ENCODE measurements around the gene TUBGCP2. TPM values are rescaled to one million over a fixed set of nuclear protein-coding genes. Genes with fewer than 3 reads are reported as not detected.

Gene TUBGCP2
- total and polyA plus RNA-seq, 9 of the 15 experiments (the other 6 are each of a cell fraction or from before 2014, with no cell fraction given) = 4.3 to 56.6 (median 28.4) TPM

DNA sequence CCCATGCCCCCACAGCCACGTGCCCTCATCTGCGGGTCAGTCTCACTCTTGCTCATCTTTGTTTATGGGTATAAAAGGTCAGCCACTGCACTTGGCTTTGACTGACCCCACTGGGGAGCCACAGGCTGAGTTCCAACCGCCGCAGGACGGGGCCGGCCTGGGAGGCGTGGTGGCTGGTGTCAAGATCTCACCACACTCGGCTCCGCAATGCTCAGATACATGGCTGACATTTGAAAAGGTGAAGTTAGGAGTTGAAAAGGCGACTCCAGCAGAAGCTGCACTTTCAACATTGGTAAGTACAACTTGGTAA is 14.9 kb downstream of the TUBGCP2 start:
- no peaks in the 10 kb centered on the region for H3K9me1 ChIP-seq (ENCODE audit: control insufficient read depth, insufficient read depth, low read length)
- no peaks in the 10 kb centered on the region for H3K27me3 ChIP-seq (ENCODE audit: control insufficient read depth in 2 of 2, insufficient read depth in 2 of 2, low read length in 2 of 2)
- DNase-seq (ENCODE audit: extremely low read depth in 1 of 4, low spot score in 3 of 4) (no peak), ATAC-seq (no peak), FAIRE-seq (no peak)
- no peak overlapping the region for H3K4me2 ChIP-seq (ENCODE audit: insufficient read depth, low read length)
- no peak overlapping the region for H3K9ac ChIP-seq (ENCODE audit: insufficient read depth in 1 of 2, low read depth in 2 of 2, low read length in 2 of 2)
- no peak overlapping the region for H3K4me3 ChIP-seq
- BruUV-seq (replicated peaks) = no TSS peak
- H3K4me1 ChIP-seq (replicated peaks in 1 of 2; ENCODE audit: control insufficient read depth in 2 of 2, insufficient read depth in 2 of 2, low read length in 2 of 2) = no peaks in the 10 kb centered on the region
- in situ Hi-C loops (cut with MboI) (no loop called here), intact Hi-C loops (cut with micrococcal nuclease) (no loop called here)
- H3K27ac ChIP-seq (ENCODE audit: extremely low read depth, low read depth, low read length) = no peak overlapping the region
- H3K79me2 ChIP-seq (ENCODE audit: control insufficient read depth, insufficient read depth, low read length) = no peaks in the 10 kb centered on the region
- H2AFZ ChIP-seq (ENCODE audit: low read depth, low read length) = no peak overlapping the region
- POLR2A ChIA-PET = interaction anchor here (1.0 to 1.1 kb wide), 3 partner anchors 9 to 33 kb away, joined by 3 to 4 read pairs (median 4); no protein-coding TSS in a partner anchor
- H3K36me3 ChIP-seq (ENCODE audit: control insufficient read depth, insufficient read depth, low read length) = peaks cover 71% of the 10 kb centered on the region; the same call in 2 of the 3 replicates
- CTCF ChIA-PET (ENCODE audit: low intra/inter-chr PET ratio) = no interaction called here
- 88% methylated on average over 8 of the region's 10 CpGs for WGBS (ENCODE audit: insufficient coverage, low coverage, missing lambda C conversion rate)
- no peaks in the 10 kb centered on the region for H3K9me3 ChIP-seq (replicated peaks; ENCODE audit: control insufficient read depth, insufficient read depth, low read depth, low read length)
- no peaks in the 10 kb centered on the region for H4K20me1 ChIP-seq (replicated peaks; ENCODE audit: control insufficient read depth, insufficient read depth, low read length)
- 0 out of 2 replicates have a peak, but pooled peaks have one; percentile 1 for TF ChIP-seq RBFOX2 (IDR thresholded peaks at IDR 0.05; ENCODE audit: low read depth, low read length)
- TF ChIP-seq, protein P1, sequence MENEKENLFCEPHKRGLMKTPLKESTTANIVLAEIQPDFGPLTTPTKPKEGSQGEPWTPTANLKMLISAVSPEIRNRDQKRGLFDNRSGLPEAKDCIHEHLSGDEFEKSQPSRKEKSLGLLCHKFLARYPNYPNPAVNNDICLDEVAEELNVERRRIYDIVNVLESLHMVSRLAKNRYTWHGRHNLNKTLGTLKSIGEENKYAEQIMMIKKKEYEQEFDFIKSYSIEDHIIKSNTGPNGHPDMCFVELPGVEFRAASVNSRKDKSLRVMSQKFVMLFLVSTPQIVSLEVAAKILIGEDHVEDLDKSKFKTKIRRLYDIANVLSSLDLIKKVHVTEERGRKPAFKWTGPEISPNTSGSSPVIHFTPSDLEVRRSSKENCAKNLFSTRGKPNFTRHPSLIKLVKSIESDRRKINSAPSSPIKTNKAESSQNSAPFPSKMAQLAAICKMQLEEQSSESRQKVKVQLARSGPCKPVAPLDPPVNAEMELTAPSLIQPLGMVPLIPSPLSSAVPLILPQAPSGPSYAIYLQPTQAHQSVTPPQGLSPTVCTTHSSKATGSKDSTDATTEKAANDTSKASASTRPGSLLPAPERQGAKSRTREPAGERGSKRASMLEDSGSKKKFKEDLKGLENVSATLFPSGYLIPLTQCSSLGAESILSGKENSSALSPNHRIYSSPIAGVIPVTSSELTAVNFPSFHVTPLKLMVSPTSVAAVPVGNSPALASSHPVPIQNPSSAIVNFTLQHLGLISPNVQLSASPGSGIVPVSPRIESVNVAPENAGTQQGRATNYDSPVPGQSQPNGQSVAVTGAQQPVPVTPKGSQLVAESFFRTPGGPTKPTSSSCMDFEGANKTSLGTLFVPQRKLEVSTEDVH (IDR thresholded peaks at IDR 0.05; ENCODE audit: low read depth, partially characterized antibody) = no peak
